Sigmoid colon (tissue), 3 donors: ENCODE results near the gene SLC25A38.

ENCODE experiments used
- CTCF ChIP-seq, 4 experiments: fragments of 450-650 bp in 3 of 4; fragments of 200-600 bp in 1 of 4; IDR thresholded peaks; one replicate each; pipeline ENCODE4 v1.5.1; 2016 to 2019; ENCODE audit warnings: antibody characterized with exemption in 4 of 4, mild to moderate bottlenecking in 3 of 4, moderate library complexity in 2 of 4
- POLR2A ChIP-seq, 2 donors: fragments of 450-650 bp; IDR thresholded peaks; one replicate each; pipeline ENCODE4 v1.6.1; 2016; ENCODE audit warnings: antibody characterized with exemption in 2 of 2, mild to moderate bottlenecking in 2 of 2, moderate library complexity in 2 of 2

GRCh38 chr3:39406368-39407258 is 23.4 kb downstream of the SLC25A38 start, which contains the start of gene RPSA:
- TF ChIP-seq POLR2A (IDR thresholded peaks at IDR 0.05) (peak; percentile 95 to 96), CTCF (IDR thresholded peaks at IDR 0.05) (peak in 3 of 4 experiments; percentile 13 to 36 (median 27))
